Testis (tissue), 3 donors: ENCODE results near the gene AOC1. TPM values are rescaled to one million over a fixed set of nuclear protein-coding genes. Genes with fewer than 3 reads are reported as not detected.

Experiments
- DNase-seq: peaks from one replicate; pipeline ENCODE4 v3.0.0-alpha.2; 2019
- H3K27ac ChIP-seq, 2 donors: fragments of 200-600 bp; sonication (generic); one replicate each; pipeline ENCODE4 v1.5.1; 2019
- H3K27me3 ChIP-seq: fragments of 200-600 bp; sonication (generic); one replicate; pipeline ENCODE4 v1.5.1; 2019
- H3K36me3 ChIP-seq: fragments of 200-600 bp; sonication (generic); one replicate; pipeline ENCODE4 v1.5.1; 2017; ENCODE audit warnings: low read depth; ENCODE audit errors: missing control alignments
- H3K4me1 ChIP-seq: fragments of 200-600 bp; sonication (generic); one replicate; pipeline ENCODE4 v1.5.1; 2019
- H3K4me3 ChIP-seq, 2 donors: fragments of 200-600 bp; sonication (generic); one replicate each; pipeline ENCODE4 v1.5.1; 2017 to 2019
- H3K9me3 ChIP-seq: fragments of 200-600 bp; sonication (generic); one replicate; pipeline ENCODE4 v1.5.1; 2017
- POLR2A ChIP-seq: fragments of 450-650 bp; IDR thresholded peaks from one replicate; pipeline ENCODE4 v1.6.1; 2017; ENCODE audit warnings: antibody characterized with exemption, mild to moderate bottlenecking, moderate library complexity
- WGBS, 2 donors: methylation state at CpG; one replicate each; pipeline ENCODE4 v1.1.5; 2018; 5-methylcytosine and 5-hydroxymethylcytosine counted together
- intact Hi-C: fragments of 100-400 bp; cut with DNase I; formaldehyde crosslinking; loops from one replicate; pipeline ENCODE4 v1.15.1; 2023; ENCODE audit warnings: low total_unique reads
- polyA plus RNA-seq: library from polyadenylated mRNA; stranded (reverse); fragments of 350-450 nt; fragmentation: Illumina TruSeq; extraction: RNeasy Lipid Tissue Mini Kit (QIAGEN cat#74804); gene quantifications from one replicate; pipeline ENCODE4 v1.2.3, GENCODE V29; 2014; ENCODE audit warnings: low read depth, low replicate concordance; ENCODE audit not compliant: insufficient read depth
- total RNA-seq, 2 donors: library from RNA; depleted of rRNA; stranded (reverse); fragments of >200 nt; gene quantifications; one replicate each; pipeline ENCODE4 v1.2.3, GENCODE V29; 2016
- TF ChIP-seq, protein P1 (sequence below), 3 experiments: fragments of 450-650 bp in 2 of 3; fragments of 200-600 bp in 1 of 3; sonication (generic) in 1 of 3; IDR thresholded peaks; one replicate each; pipeline ENCODE4 v1.5.1; 2016 to 2019; ENCODE audit warnings: antibody characterized with exemption in 3 of 3, mild to moderate bottlenecking in 2 of 3, moderate library complexity in 1 of 3

Gene AOC1
- total and polyA plus RNA-seq, 3 donors from 2014 or later: 2.8 to 6.2 (median 4.5) TPM

GRCh38 chr7:150895809-150896208 lies 43.5 kb downstream of the AOC1 start:
- Histone ChIP-seq H3K36me3 (no peaks in the 10 kb centered on the region), H3K27ac (no peak overlapping the region), H3K4me3 (no peak overlapping the region), H3K9me3 (no peaks in the 10 kb centered on the region), H3K27me3 (no peaks in the 10 kb centered on the region), H3K4me1 (peaks cover 7% of the 10 kb centered on the region)
- WGBS, 2 donors: 78 to 83% methylated on average over 1 to 2 of the region's 2 CpGs
- TF ChIP-seq POLR2A: no peak
- TF ChIP-seq, protein P1, sequence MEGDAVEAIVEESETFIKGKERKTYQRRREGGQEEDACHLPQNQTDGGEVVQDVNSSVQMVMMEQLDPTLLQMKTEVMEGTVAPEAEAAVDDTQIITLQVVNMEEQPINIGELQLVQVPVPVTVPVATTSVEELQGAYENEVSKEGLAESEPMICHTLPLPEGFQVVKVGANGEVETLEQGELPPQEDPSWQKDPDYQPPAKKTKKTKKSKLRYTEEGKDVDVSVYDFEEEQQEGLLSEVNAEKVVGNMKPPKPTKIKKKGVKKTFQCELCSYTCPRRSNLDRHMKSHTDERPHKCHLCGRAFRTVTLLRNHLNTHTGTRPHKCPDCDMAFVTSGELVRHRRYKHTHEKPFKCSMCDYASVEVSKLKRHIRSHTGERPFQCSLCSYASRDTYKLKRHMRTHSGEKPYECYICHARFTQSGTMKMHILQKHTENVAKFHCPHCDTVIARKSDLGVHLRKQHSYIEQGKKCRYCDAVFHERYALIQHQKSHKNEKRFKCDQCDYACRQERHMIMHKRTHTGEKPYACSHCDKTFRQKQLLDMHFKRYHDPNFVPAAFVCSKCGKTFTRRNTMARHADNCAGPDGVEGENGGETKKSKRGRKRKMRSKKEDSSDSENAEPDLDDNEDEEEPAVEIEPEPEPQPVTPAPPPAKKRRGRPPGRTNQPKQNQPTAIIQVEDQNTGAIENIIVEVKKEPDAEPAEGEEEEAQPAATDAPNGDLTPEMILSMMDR (IDR thresholded peaks at IDR 0.05): no peak
- no peak for DNase-seq
- intact Hi-C loops: no loop called here

- WGBS, 2 donors: 76 to 80% methylated on average over 8 to 10 of the region's 10 CpGs
- intact Hi-C loops: no loop called here
- no peaks in the 10 kb centered on the region for H3K9me3 ChIP-seq
Observed at GRCh38 chr7:150896562-150897209, 44.4 kb downstream of the AOC1 start.

DNA sequence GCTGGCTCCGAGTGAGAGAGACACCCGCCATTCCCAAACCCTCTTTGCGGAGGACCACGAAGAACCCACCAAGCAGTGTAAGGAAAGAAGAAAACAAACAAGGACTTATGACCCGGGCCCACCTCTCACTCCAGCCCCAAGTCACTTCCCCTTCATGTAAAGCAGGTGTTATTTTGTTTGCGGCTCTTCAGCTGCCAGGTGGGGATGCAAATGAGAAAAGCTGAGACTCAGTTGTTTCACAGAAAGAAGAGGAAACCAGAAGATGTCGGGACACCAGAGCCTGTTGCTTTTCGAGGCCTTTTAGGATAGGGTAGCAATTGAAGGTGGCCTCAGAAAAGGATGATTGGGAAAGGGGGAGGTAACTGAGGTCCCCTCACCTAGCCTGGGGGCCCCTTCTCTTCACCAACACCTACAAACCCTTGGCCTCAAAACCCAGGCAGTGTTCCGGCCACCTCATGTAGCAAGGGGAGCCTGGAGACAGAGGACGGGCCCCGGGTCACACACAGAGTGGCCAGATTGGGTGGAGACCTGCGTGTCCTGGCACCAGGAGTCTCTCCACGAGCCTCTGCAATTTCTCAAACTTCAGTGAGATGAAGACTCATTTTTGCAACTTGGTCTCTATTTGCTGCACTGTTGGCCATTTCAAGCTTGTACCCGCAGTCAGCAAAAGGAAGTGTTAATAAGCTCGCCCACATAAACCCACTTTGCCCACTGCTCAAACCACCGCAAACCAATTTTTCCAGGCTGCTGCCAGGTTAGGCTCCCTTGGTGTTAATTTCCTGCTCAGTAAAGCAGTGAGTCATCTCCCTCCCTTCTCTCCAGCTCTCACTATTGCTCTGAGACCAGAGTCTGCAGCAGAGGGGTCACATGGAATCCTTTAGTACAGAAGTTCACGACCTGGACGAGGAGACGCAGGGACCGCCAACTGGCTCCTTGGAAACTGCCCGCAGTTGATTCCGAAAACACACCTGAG lies 45.5 kb downstream of the AOC1 start:
- H3K27me3 ChIP-seq: no peaks in the 10 kb centered on the region
- WGBS, 2 donors: 56 to 65% methylated on average over 22 of the region's 22 CpGs
- intact Hi-C loops: no loop called here
- no peaks in the 10 kb centered on the region for H3K36me3 ChIP-seq
- H3K4me1 ChIP-seq: peaks cover 21% of the 10 kb centered on the region
- TF ChIP-seq POLR2A: no peak
- TF ChIP-seq, protein P1 (IDR thresholded peaks at IDR 0.05): no peak
- no peak for DNase-seq
- no peak overlapping the region for H3K27ac ChIP-seq
- H3K4me3 ChIP-seq: no peak overlapping the region
- no peaks in the 10 kb centered on the region for H3K9me3 ChIP-seq

More at GRCh38 chr7:150896562-150897209, 44.4 kb downstream of the AOC1 start:
- DNase-seq: no peak
- no peaks in the 10 kb centered on the region for H3K36me3 ChIP-seq
- no peak overlapping the region for H3K27ac ChIP-seq
- H3K4me3 ChIP-seq: no peak overlapping the region
- TF ChIP-seq, protein P1 (IDR thresholded peaks at IDR 0.05): no peak
- TF ChIP-seq POLR2A: no peak
- H3K4me1 ChIP-seq: peaks cover 10% of the 10 kb centered on the region
- H3K27me3 ChIP-seq: no peaks in the 10 kb centered on the region

DNA sequence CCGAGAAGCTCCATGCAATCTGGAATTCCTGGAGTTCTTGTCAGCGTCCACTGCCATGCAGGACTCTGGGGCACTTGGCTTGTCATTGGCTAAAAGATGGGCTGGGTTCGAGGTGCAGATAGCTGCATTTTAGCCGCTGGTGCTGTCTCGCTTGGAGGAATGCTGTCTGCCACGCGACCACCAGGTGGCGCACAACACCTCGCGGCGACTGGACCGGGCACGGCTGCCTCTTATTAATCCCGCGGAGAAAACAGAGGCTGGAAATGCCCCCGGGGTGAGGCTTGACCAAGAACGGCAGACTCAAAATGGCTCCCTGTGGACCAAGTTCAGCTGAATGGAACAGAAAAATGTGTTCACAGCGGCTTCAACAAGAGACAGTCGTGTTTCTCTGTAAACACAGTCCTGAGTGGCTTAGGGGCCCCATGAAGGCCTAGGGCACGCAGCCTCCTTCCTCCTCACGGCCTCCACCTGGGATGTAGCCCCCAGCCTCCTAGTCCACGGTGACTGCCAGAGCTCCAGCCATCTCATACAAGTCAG lies 46.2 kb downstream of the AOC1 start:
- intact Hi-C loops: no loop called here
- Histone ChIP-seq H3K9me3 (no peaks in the 10 kb centered on the region), H3K4me1 (peaks cover 22% of the 10 kb centered on the region), H3K4me3 (peak overlapping the region in 1 of 2 donors; percentile 17), H3K27me3 (no peaks in the 10 kb centered on the region), H3K36me3 (no peaks in the 10 kb centered on the region), H3K27ac (no peak overlapping the region)
- TF ChIP-seq, protein P1 (IDR thresholded peaks at IDR 0.05): peak; percentile 97 to 98 (median 97)
- no peak for TF ChIP-seq POLR2A
- 10 to 14% methylated on average over 17 to 22 of the region's 22 CpGs for WGBS, 2 donors
- DNase-seq: peak; percentile 92
